Measurements from ENCODE around the gene SUPT3H.

- TF ChIP-seq, protein P1, sequence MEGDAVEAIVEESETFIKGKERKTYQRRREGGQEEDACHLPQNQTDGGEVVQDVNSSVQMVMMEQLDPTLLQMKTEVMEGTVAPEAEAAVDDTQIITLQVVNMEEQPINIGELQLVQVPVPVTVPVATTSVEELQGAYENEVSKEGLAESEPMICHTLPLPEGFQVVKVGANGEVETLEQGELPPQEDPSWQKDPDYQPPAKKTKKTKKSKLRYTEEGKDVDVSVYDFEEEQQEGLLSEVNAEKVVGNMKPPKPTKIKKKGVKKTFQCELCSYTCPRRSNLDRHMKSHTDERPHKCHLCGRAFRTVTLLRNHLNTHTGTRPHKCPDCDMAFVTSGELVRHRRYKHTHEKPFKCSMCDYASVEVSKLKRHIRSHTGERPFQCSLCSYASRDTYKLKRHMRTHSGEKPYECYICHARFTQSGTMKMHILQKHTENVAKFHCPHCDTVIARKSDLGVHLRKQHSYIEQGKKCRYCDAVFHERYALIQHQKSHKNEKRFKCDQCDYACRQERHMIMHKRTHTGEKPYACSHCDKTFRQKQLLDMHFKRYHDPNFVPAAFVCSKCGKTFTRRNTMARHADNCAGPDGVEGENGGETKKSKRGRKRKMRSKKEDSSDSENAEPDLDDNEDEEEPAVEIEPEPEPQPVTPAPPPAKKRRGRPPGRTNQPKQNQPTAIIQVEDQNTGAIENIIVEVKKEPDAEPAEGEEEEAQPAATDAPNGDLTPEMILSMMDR (IDR thresholded peaks at IDR 0.05) = no peak
- TF ChIP-seq POLR2A (IDR thresholded peaks at IDR 0.05) = no peak
Measured at GRCh38 chr6:44787254-44787834, 590.4 kb downstream of the SUPT3H start.

All from right lobe of liver (tissue), 4 donors.